Testis (tissue), 3 donors: ENCODE data around the gene EXOC6. TPM values are rescaled to one million over a fixed set of nuclear protein-coding genes. Genes with fewer than 3 reads are reported as not detected.

Experiments used
- DNase-seq: peaks from one replicate; pipeline ENCODE4 v3.0.0-alpha.2; 2019
- H3K27ac ChIP-seq, 2 donors: fragments of 200-600 bp; sonication (generic); one replicate each; pipeline ENCODE4 v1.5.1; 2019
- H3K27me3 ChIP-seq: fragments of 200-600 bp; sonication (generic); one replicate; pipeline ENCODE4 v1.5.1; 2019
- H3K36me3 ChIP-seq: fragments of 200-600 bp; sonication (generic); one replicate; pipeline ENCODE4 v1.5.1; 2017; ENCODE audit warnings: low read depth; ENCODE audit errors: missing control alignments
- H3K4me1 ChIP-seq: fragments of 200-600 bp; sonication (generic); one replicate; pipeline ENCODE4 v1.5.1; 2019
- H3K4me3 ChIP-seq, 2 donors: fragments of 200-600 bp; sonication (generic); one replicate each; pipeline ENCODE4 v1.5.1; 2017 to 2019
- H3K9me3 ChIP-seq: fragments of 200-600 bp; sonication (generic); one replicate; pipeline ENCODE4 v1.5.1; 2017
- CTCF ChIP-seq, 3 experiments: fragments of 450-650 bp in 2 of 3; fragments of 200-600 bp in 1 of 3; sonication (generic) in 1 of 3; IDR thresholded peaks; one replicate each; pipeline ENCODE4 v1.5.1; 2016 to 2019; ENCODE audit warnings: antibody characterized with exemption in 3 of 3, mild to moderate bottlenecking in 2 of 3, moderate library complexity in 1 of 3
- POLR2A ChIP-seq: fragments of 450-650 bp; IDR thresholded peaks from one replicate; pipeline ENCODE4 v1.6.1; 2017; ENCODE audit warnings: antibody characterized with exemption, mild to moderate bottlenecking, moderate library complexity
- WGBS, 2 donors: methylation state at CpG; one replicate each; pipeline ENCODE4 v1.1.5; 2018; 5-methylcytosine and 5-hydroxymethylcytosine counted together
- intact Hi-C: fragments of 100-400 bp; cut with DNase I; formaldehyde crosslinking; loops from one replicate; pipeline ENCODE4 v1.15.1; 2023; ENCODE audit warnings: low total_unique reads
- polyA plus RNA-seq: library from polyadenylated mRNA; stranded (reverse); fragments of 350-450 nt; fragmentation: Illumina TruSeq; extraction: RNeasy Lipid Tissue Mini Kit (QIAGEN cat#74804); gene quantifications from one replicate; pipeline ENCODE4 v1.2.3, GENCODE V29; 2014; ENCODE audit warnings: low read depth, low replicate concordance; ENCODE audit not compliant: insufficient read depth
- total RNA-seq, 2 donors: library from RNA; depleted of rRNA; stranded (reverse); fragments of >200 nt; gene quantifications; one replicate each; pipeline ENCODE4 v1.2.3, GENCODE V29; 2016

EXOC6 gene
- total and polyA plus RNA-seq, 3 donors from 2014 or later: 13.3 to 38.5 (median 28.0) TPM

DNA sequence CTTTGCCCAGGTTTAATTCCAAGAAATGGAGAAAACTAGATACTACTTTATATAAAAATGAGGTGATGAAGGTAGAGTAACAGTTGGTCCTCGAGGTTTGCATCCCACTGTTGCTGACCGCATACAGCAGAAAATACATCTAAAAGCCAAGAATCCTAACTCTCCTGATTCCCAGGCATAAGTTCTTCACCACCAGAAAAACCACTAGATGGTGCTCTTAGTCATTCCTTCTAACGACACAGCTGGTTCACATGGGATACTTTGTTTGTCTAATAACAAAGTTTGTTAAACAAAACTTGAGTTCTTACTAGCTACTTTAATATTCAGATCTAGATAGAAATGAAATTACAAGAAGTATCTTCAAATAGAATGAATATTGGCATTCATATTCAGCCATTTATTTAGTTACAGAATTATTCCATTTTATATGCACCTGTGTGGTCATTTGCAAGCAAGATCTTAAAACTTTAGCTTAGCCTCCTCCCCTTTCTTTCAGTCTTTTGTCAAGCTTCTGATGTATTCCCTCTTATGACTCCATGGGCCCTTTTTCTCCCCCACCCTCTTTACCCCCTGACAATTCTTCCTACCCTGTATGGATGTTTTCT, 158.2 kb downstream of the EXOC6 start:
- no peaks in the 10 kb centered on the region for H3K9me3 ChIP-seq
- 19 to 23% methylated on average over 3 of the region's 3 CpGs for WGBS, 2 donors
- TF ChIP-seq CTCF (IDR thresholded peaks at IDR 0.05): peak in 2 of 3 experiments; percentile 35 to 43
- no peak for TF ChIP-seq POLR2A
- no peaks in the 10 kb centered on the region for H3K36me3 ChIP-seq
- intact Hi-C loops: no loop called here
- no peaks in the 10 kb centered on the region for H3K4me1 ChIP-seq
- no peak for DNase-seq
- H3K27ac ChIP-seq: no peak overlapping the region
- no peaks in the 10 kb centered on the region for H3K27me3 ChIP-seq
- no peak overlapping the region for H3K4me3 ChIP-seq

- Histone ChIP-seq H3K27ac (no peak overlapping the region), H3K36me3 (no peaks in the 10 kb centered on the region), H3K4me3 (no peak overlapping the region), H3K9me3 (no peaks in the 10 kb centered on the region), H3K4me1 (no peaks in the 10 kb centered on the region), H3K27me3 (no peaks in the 10 kb centered on the region)
- WGBS, 2 donors: 89 to 91% methylated on average over 3 of the region's 3 CpGs
- no peak for DNase-seq
- TF ChIP-seq CTCF (IDR thresholded peaks at IDR 0.05) (no peak), POLR2A (no peak)
- intact Hi-C loops: no loop called here
Observed at GRCh38 chr10:93015722-93016121, 167.4 kb downstream of the EXOC6 start.

DNA sequence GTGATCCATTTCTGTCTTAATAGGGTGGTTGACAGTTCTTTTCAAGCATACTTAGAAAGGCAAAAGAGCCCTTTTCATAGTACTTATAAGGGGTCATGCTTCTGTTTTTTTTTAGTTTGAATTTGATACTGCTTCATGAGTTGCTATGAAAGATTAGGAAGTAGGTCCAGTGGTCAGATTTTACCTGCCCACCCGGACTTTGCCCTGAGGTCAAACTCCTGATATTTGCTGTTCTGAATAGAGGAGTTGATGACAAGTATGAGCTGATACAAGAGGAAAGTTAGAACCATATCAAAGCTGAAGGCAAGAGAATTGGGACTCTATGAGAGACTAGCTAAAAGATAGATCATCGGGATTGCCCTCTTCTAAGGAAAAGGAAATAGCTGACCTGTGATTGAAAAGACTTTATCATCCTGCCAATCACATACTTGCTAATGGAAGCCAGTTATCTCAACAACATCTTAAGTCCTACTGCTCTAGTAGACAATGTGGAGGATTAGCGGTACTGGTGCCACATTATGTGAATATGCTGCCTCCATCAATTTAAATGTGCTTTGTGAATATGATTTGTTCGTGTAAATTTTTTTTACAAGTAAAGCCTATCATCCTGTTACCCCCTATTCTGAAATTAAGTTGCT, 174.8 kb downstream of the EXOC6 start:
- Histone ChIP-seq H3K27me3 (no peaks in the 10 kb centered on the region), H3K4me3 (no peak overlapping the region), H3K27ac (no peak overlapping the region), H3K4me1 (no peaks in the 10 kb centered on the region), H3K36me3 (no peaks in the 10 kb centered on the region), H3K9me3 (no peaks in the 10 kb centered on the region)
- TF ChIP-seq POLR2A (no peak), CTCF (IDR thresholded peaks at IDR 0.05) (no peak)
- DNase-seq: no peak
- 90% methylated on average over 4 of the region's 4 CpGs for WGBS, 2 donors
- intact Hi-C loops: no loop called here

- Histone ChIP-seq H3K4me3 (no peak overlapping the region), H3K27ac (no peak overlapping the region), H3K27me3 (no peaks in the 10 kb centered on the region), H3K36me3 (no peaks in the 10 kb centered on the region), H3K4me1 (no peaks in the 10 kb centered on the region), H3K9me3 (no peaks in the 10 kb centered on the region)
- TF ChIP-seq CTCF (IDR thresholded peaks at IDR 0.05) (no peak), POLR2A (no peak)
- intact Hi-C loops: no loop called here
- WGBS, 2 donors: 74% methylated on average over 2 of the region's 2 CpGs
- DNase-seq: no peak
Observed at GRCh38 chr10:93026072-93026471, 177.8 kb downstream of the EXOC6 start.

DNA sequence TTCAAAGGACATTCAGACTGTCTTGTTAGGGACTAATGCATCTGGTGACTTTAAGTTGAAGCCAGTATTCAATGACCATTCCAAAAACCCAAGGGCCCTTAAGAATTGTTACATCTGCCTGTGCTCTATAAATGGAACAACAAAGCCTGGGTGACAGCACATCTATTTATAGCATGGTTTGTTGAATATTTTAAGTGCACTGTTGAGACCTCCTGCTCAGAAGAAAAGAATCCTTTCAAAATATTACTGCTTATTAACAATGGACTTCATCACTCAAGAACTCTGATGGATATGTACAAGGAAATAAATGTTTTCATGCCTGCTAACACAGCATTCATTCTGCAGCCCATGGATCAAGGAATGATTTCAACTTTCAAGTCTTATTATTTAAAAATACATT, 179.2 kb downstream of the EXOC6 start:
- Histone ChIP-seq H3K36me3 (no peaks in the 10 kb centered on the region), H3K9me3 (no peaks in the 10 kb centered on the region), H3K4me1 (no peaks in the 10 kb centered on the region), H3K27ac (no peak overlapping the region), H3K27me3 (no peaks in the 10 kb centered on the region), H3K4me3 (no peak overlapping the region)
- TF ChIP-seq POLR2A: no peak
- no peak for TF ChIP-seq CTCF (IDR thresholded peaks at IDR 0.05)
- intact Hi-C loops: no loop called here
- no peak for DNase-seq
